Osteoblast (primary cell): Measurements from ENCODE around the gene INTS11. TPM values are rescaled to one million over a fixed set of nuclear protein-coding genes. Genes with fewer than 3 reads are reported as not detected.

Experiments used
- DNase-seq: peaks from one replicate; pipeline ENCODE4 v3.0.0; 2011; ENCODE audit warnings: low spot score, mixed read lengths; ENCODE audit not compliant: insufficient read length; ENCODE audit errors: missing footprints
- H2AFZ ChIP-seq: 2 replicates; pipeline ENCODE4 v1.6.0; 2011; ENCODE audit warnings: mild to moderate bottlenecking, low read length
- H3K27ac ChIP-seq: 2 replicates; pipeline ENCODE4 v1.5.1; 2011; ENCODE audit warnings: mild to moderate bottlenecking, low read depth, low read length, moderate library complexity
- H3K27me3 ChIP-seq: 2 replicates; pipeline ENCODE4 v1.6.0; 2012; ENCODE audit warnings: mild to moderate bottlenecking, control low read depth, inconsistent platforms, low read length, moderate library complexity; ENCODE audit not compliant: insufficient read depth
- H3K36me3 ChIP-seq: 2 replicates; pipeline ENCODE4 v1.5.1; 2011; ENCODE audit warnings: mild to moderate bottlenecking, low read length, control low read depth, moderate library complexity; ENCODE audit not compliant: insufficient read depth
- H3K4me1 ChIP-seq: 2 replicates; pipeline ENCODE4 v1.5.1; 2011; ENCODE audit warnings: mild to moderate bottlenecking, low read length, control low read depth, moderate library complexity; ENCODE audit not compliant: insufficient read depth
- H3K4me2 ChIP-seq: 2 replicates; pipeline ENCODE4 v1.6.0; 2011; ENCODE audit warnings: mild to moderate bottlenecking, low read length; ENCODE audit not compliant: insufficient read depth
- H3K4me3 ChIP-seq: fragments of 200-600 bp; sonication (generic); 3 replicates; pipeline ENCODE4 v1.5.1; 2012; ENCODE audit warnings: mild to moderate bottlenecking, low read length, inconsistent platforms; ENCODE audit not compliant: insufficient read depth
- H3K79me2 ChIP-seq: 2 replicates; pipeline ENCODE4 v1.6.0; 2012; ENCODE audit warnings: mild to moderate bottlenecking, low read length, control low read depth, inconsistent platforms; ENCODE audit not compliant: insufficient read depth
- H3K9me3 ChIP-seq: 2 replicates; pipeline ENCODE4 v1.5.1; 2011; ENCODE audit warnings: low read depth, low read length, control low read depth
- H4K20me1 ChIP-seq: 2 replicates; pipeline ENCODE4 v1.6.0; 2012; ENCODE audit warnings: mild to moderate bottlenecking, low read length, control low read depth; ENCODE audit not compliant: insufficient read depth
- CTCF ChIP-seq: IDR thresholded peaks from 2 replicates; pipeline ENCODE4 v1.5.1; 2011; ENCODE audit warnings: mild to moderate bottlenecking, low read depth, low read length, moderate library complexity; ENCODE audit errors: extremely low read depth
- total RNA-seq: library from RNA; depleted of rRNA; stranded (reverse); fragments of >200 nt; gene quantifications from 2 replicates; pipeline ENCODE4 v1.2.3, GENCODE V29; 2012

The INTS11 gene
- total RNA-seq, 1 donor, result 59.7 TPM

DNA sequence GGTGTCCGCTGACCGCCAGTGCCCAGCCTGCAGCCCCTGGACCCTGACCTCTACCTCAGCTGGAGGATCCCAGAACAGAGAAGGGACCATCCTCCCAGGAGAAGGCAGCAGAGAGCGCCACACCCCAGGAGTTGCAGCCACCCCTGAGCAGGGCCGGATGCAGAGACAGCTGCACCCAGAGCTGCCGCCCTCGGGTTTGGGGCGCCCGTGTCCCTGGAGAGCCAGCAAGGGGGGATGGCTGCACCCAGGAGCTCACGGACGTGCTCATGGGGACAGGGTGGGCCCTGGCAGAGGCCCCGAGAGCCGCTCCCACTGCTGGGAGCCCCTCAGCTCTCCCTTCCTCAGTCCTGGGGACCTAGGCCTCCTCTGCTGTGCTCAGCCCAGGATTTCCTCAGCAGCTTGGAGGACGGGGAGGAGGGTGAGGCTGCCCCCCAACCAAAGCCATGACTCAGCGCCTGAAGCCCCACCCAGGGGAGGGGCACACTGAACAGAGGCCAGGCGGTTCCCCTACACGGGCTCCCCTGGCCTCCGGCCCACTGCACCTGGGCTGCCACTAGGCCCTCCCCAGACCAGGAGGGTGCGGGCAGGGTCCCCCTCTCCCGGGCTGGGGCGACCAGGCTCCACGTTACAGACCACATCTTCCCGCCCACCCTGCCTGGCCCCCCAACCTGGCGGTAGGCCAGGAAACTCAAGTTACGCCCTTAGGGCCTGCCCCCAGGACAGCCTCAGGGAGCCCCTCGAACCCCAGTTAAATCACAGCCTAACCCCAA lies 19.0 kb downstream of the INTS11 start:
- H4K20me1 ChIP-seq, result peaks cover 57% of the 10 kb centered on the region
- peak overlapping the region; percentile 60 for H3K27ac ChIP-seq
- H2AFZ ChIP-seq, result no peak overlapping the region
- peaks cover 34% of the 10 kb centered on the region for H3K4me1 ChIP-seq
- peak overlapping the region; percentile 86 for H3K4me3 ChIP-seq
- peak overlapping the region; percentile 89 for H3K4me2 ChIP-seq
- H3K27me3 ChIP-seq, result no peaks in the 10 kb centered on the region
- DNase-seq, result peak; percentile 98
- H3K9me3 ChIP-seq, result no peaks in the 10 kb centered on the region
- peaks cover 61% of the 10 kb centered on the region for H3K79me2 ChIP-seq
- H3K36me3 ChIP-seq, result peaks cover 8% of the 10 kb centered on the region
- TF ChIP-seq CTCF, result no peak

DNA sequence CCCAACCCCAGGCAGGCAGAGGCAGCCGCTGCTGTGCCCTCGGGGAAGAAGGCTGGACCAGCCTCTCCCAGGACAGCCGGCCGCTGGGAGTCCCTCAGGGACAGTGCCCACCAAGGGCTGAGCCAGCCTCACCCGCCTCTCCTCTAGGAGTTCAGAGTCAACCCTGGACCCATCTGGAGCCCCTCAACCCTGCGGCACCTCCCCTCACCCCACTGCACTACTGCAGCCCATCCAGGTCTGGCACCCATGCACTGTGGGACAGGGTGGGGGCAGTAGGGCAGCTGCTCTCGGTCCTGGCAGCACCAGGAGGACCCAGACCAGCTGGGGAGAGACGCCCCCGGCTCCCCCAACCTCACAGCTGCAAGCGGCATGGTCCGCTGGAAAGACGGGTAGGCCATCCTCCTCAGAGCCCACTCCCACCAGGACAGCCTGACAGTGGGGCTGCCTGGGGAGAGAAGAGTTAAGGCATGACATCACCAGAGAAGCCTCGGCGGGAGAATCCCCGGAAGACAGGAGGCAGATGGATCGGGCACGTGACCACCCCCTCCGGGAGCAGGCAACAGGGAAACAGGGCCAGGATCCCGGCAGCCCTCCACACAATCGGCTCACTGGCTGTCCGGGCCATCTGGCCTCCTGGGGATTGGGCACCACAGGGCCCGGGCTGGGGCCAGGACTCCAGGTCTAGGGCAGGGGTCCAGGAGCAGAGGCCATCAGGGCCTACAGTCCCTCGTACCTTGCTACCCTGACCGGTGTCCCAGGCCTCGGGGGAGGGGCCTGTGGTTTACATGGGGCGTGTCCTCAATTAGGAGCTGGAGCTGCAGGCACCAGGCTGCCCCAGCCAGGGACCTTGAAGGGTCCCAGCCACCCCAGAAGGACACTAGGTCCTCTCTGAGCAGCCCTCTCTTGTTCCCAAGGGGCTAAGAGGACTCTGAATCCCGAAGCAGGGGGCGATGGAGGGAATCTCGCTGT lies 19.8 kb downstream of the INTS11 start:
- Histone ChIP-seq H3K4me2 (peak overlapping the region; percentile 89), H3K79me2 (peaks cover 53% of the 10 kb centered on the region), H3K9me3 (no peaks in the 10 kb centered on the region), H3K4me3 (peak overlapping the region; percentile 86), H4K20me1 (peaks cover 57% of the 10 kb centered on the region), H3K36me3 (peaks cover 3% of the 10 kb centered on the region), H2AFZ (no peak overlapping the region), H3K27ac (peak overlapping the region; percentile 60), H3K4me1 (peaks cover 34% of the 10 kb centered on the region), H3K27me3 (no peaks in the 10 kb centered on the region)
- DNase-seq, result peak; percentile 98
- no peak for TF ChIP-seq CTCF

- Histone ChIP-seq H3K27ac (no peak overlapping the region), H3K4me3 (no peak overlapping the region), H3K9me3 (no peaks in the 10 kb centered on the region), H3K4me2 (no peak overlapping the region), H2AFZ (no peak overlapping the region), H4K20me1 (peaks cover 61% of the 10 kb centered on the region), H3K36me3 (peaks cover 3% of the 10 kb centered on the region), H3K79me2 (peaks cover 44% of the 10 kb centered on the region), H3K4me1 (peaks cover 29% of the 10 kb centered on the region), H3K27me3 (no peaks in the 10 kb centered on the region)
- no peak for DNase-seq
- no peak for TF ChIP-seq CTCF
Measured at GRCh38 chr1:1303736-1304135, 20.7 kb downstream of the INTS11 start.
